Effector memory CD8-positive, alpha-beta T cell (primary cell): Measurements from ENCODE around the gene ZBED1.
A peak's percentile ranks its signal among the peaks of the same experiment; 100 is the strongest.

ENCODE experiments used
- ATAC-seq: fragments of 150-1000 bp; cut with Tn5 transposase; replicated peaks from 2 replicates; pipeline ENCODE4 v1.10.0; 2021; ENCODE audit warnings: mild to moderate bottlenecking, moderate library complexity
- DNase-seq, 3 experiments: peaks; one replicate each; pipeline ENCODE4 v3.0.0; 2021
- H3K27ac Mint-ChIP-seq, 2 donors: one replicate each; pipeline ENCODE4 v1.8.0; 2022; ENCODE audit warnings: mild to moderate bottlenecking in 2 of 2, mixed read lengths in 2 of 2, moderate library complexity in 2 of 2
- H3K27me3 Mint-ChIP-seq, 2 donors: one replicate each; pipeline ENCODE4 v1.8.0; 2022; ENCODE audit warnings: mixed read lengths in 2 of 2
- H3K36me3 Mint-ChIP-seq: one replicate; pipeline ENCODE4 v1.8.0; 2022; ENCODE audit warnings: mild to moderate bottlenecking, moderate library complexity, mixed read lengths; ENCODE audit not compliant: insufficient read depth
- H3K4me1 Mint-ChIP-seq, 2 donors: one replicate each; pipeline ENCODE4 v1.8.0; 2022; ENCODE audit warnings: low read depth in 2 of 2, mixed read lengths in 2 of 2
- H3K4me3 Mint-ChIP-seq, 2 donors: one replicate each; pipeline ENCODE4 v1.8.0; 2022; ENCODE audit warnings: mild to moderate bottlenecking in 2 of 2, mixed read lengths in 2 of 2, moderate library complexity in 2 of 2
- H3K9me3 Mint-ChIP-seq, 2 donors: one replicate each; pipeline ENCODE4 v1.8.0; 2022; ENCODE audit warnings: mixed read lengths in 2 of 2
- total RNA-seq, 9 experiments: gene quantifications; one replicate each; lab custom pipeline; 2026; lab: John Stamatoyannopoulos, UW

ZBED1 gene
- total RNA-seq = 35.0 to 81.0 (median 64.5) reads per million in 9 experiments

GRCh38 chrX:2500803-2501558, at the start of gene ZBED1, which contains the start of gene DHRSX:
ZBED1 (minus strand) TSS chrX:2500976; CDS start chrX:2490719, 10,257 bp downstream.
DHRSX (minus strand) TSS chrX:2500976; CDS start chrX:2500925, 51 bp downstream.
- peak within 1 kb of the TSS; percentile 81 for H3K4me3 Mint-ChIP-seq
- H3K4me1 Mint-ChIP-seq = peaks cover 15 to 40% of the 10 kb centered on the region in 2 donors
- H3K27me3 Mint-ChIP-seq = no peaks in the 10 kb centered on the region
- DNase-seq (peak in 2 of 3 experiments; percentile 19 to 44), ATAC-seq (peak; percentile 78)
- H3K36me3 Mint-ChIP-seq = peaks cover 13% of the 10 kb centered on the region
- H3K27ac Mint-ChIP-seq = peak within 1 kb of the TSS; percentile 95 to 96
- H3K9me3 Mint-ChIP-seq = no peaks in the 10 kb centered on the region

DNA sequence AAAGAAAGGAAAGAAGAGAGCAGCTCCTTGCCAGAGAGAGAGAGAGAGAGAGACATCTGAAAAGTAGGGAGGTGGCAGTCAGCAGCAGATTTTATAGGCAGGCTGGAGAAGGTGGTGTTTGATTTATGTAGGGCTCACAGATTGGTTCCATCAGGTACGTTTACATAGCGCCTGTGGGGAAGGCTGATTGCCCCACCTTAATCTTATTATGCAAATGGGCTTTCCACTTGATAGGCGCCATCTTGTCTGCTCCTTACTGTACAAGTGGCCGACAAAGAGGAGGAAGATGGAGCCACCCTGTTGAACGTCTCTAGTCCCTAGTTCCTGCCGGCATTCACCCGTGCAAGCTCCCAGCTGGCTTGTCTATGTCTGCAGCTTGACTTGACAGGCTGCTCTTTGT, 49.1 kb upstream of the ZBED1 start:
- Mint-ChIP-seq H3K4me3 (no peak overlapping the region), H3K9me3 (no peaks in the 10 kb centered on the region), H3K36me3 (no peaks in the 10 kb centered on the region), H3K4me1 (no peaks in the 10 kb centered on the region), H3K27me3 (peaks cover 24 to 27% of the 10 kb centered on the region in 2 donors), H3K27ac (no peak overlapping the region)
- ATAC-seq (no peak), DNase-seq (no peak)

- Mint-ChIP-seq H3K27me3 (peaks cover 14 to 29% of the 10 kb centered on the region in 2 donors), H3K4me1 (no peaks in the 10 kb centered on the region), H3K4me3 (no peak overlapping the region), H3K36me3 (no peaks in the 10 kb centered on the region), H3K9me3 (no peaks in the 10 kb centered on the region), H3K27ac (no peak overlapping the region)
- ATAC-seq = no peak
- no peak for DNase-seq
Observed at GRCh38 chrX:2548711-2549423, 48.1 kb upstream of the ZBED1 start.

- no peak for DNase-seq
- Mint-ChIP-seq H3K4me3 (no peak overlapping the region), H3K27me3 (peaks cover 10 to 27% of the 10 kb centered on the region in 2 donors), H3K9me3 (no peaks in the 10 kb centered on the region), H3K36me3 (no peaks in the 10 kb centered on the region), H3K27ac (no peak overlapping the region), H3K4me1 (no peaks in the 10 kb centered on the region)
- no peak for ATAC-seq
Observed at GRCh38 chrX:2547736-2548135, 47.0 kb upstream of the ZBED1 start.

GRCh38 chrX:2546496-2546895, 45.7 kb upstream of the ZBED1 start:
- Mint-ChIP-seq H3K36me3 (no peaks in the 10 kb centered on the region), H3K4me1 (no peaks in the 10 kb centered on the region), H3K4me3 (no peak overlapping the region), H3K27me3 (peaks cover 20 to 30% of the 10 kb centered on the region in 2 donors), H3K9me3 (no peaks in the 10 kb centered on the region), H3K27ac (no peak overlapping the region)
- no peak for ATAC-seq
- no peak for DNase-seq

DNA sequence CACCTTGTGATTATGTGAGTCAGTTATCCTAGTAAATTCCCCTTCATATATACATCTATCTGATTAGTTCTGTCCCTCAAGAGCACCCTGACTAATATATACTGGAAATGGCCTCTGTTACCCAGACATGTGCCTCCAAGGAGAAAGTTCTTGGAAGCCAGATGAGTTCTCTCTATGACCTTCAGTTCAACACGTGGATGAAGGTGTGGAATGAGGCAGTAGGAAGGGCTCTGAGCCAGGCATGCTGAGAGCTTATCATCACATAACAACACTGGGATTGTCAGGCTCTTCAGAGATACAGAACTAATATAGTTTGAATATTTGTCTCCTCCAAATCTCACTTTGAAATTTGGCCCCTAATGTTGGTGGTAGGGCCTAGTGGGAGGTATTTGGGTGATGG, 44.4 kb upstream of the ZBED1 start:
- Mint-ChIP-seq H3K9me3 (no peaks in the 10 kb centered on the region), H3K4me3 (no peak overlapping the region), H3K27ac (no peak overlapping the region), H3K27me3 (peaks cover 15 to 30% of the 10 kb centered on the region in 2 donors), H3K36me3 (no peaks in the 10 kb centered on the region), H3K4me1 (no peaks in the 10 kb centered on the region)
- no peak for ATAC-seq
- no peak for DNase-seq

DNA sequence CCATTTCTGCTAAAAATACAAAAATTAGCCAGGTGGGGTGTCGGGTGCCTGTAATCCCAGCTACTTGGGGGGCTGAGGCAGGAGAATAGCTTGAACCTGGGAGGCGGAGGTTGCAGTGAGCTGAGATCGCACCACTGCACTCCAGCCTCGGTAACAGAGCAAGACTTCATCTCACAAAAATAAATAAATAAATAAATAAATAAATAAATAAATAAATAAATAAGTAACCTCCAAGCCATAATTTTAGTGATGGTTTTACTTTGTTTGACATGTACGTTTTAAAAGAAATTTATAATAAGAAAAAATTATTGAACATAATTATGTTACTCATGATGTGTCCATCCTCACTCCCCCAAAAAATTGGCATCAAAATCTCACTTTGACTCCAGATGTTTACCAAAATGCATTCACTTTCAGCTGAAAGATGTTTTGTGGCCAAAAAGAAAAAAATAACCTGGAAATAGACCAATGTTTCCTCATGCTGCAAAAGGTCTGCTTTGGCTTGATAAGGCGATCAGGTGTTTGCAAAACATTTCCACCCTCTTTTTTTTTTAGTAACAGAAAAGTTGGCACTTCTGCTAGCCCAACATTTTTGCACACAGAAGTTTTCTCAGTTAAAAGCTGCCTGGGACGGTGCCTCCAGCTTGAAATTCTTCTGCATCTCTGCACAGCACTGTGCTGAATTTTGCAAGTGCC, 42.2 kb upstream of the ZBED1 start:
- H3K36me3 Mint-ChIP-seq = no peaks in the 10 kb centered on the region
- H3K4me3 Mint-ChIP-seq = no peak overlapping the region
- H3K27ac Mint-ChIP-seq = no peak overlapping the region
- no peaks in the 10 kb centered on the region for H3K4me1 Mint-ChIP-seq
- ATAC-seq (no peak), DNase-seq (no peak)
- H3K27me3 Mint-ChIP-seq = peaks cover 11 to 27% of the 10 kb centered on the region in 2 donors
- H3K9me3 Mint-ChIP-seq = no peaks in the 10 kb centered on the region

DNA sequence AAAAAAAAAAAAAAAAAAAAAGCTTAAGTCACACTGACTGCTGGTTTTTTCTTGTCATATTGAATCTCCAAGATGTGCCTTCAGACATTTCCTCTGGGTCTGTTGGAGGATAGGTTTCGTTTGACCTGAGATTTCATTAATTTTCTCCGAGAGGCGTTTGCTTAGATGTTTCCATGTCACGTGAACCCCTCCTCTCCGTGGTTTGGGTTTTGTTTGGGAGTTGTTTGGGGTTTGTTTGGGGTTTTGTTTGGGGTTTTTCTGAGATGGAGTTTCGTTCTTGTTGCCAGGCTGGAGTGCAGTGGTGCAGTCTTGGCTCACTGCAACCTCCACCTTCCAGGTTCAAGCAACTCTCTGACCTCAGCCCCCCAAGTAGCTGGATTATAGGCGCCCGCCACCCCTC, 40.8 kb upstream of the ZBED1 start:
- Mint-ChIP-seq H3K36me3 (no peaks in the 10 kb centered on the region), H3K4me3 (no peak overlapping the region), H3K27ac (no peak overlapping the region), H3K9me3 (no peaks in the 10 kb centered on the region), H3K27me3 (peaks cover 11 to 31% of the 10 kb centered on the region in 2 donors), H3K4me1 (no peaks in the 10 kb centered on the region)
- DNase-seq (no peak), ATAC-seq (no peak)

DNA sequence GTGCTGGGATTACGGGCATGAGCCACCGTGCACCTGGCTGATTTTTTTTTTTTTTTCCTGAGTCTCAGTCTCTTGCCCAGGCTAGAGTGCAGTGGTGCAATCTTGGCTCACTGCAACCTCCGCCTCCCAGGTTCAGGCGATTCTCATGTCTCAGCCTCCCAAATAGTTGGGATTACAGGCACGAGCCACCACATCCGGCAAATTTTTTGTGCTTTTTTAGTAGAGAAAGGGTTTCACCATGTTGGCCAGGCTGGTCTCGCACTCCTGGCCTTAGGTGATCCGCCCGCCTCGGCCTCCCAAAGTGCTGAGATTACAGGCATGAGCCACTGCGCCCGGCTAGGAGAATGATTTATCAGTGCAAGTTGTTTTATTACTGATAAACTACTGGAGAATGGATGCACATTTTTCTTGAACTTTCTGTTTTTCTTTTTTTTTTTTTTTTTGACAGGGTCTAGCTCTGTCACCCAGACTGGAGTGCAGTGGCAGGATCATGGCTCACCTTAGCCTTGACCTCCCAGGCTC, 39.7 kb upstream of the ZBED1 start:
- Mint-ChIP-seq H3K27me3 (peaks cover 11 to 31% of the 10 kb centered on the region in 2 donors), H3K36me3 (no peaks in the 10 kb centered on the region), H3K9me3 (no peaks in the 10 kb centered on the region), H3K4me3 (no peak overlapping the region), H3K4me1 (no peaks in the 10 kb centered on the region), H3K27ac (no peak overlapping the region)
- no peak for DNase-seq
- no peak for ATAC-seq

- no peak overlapping the region for H3K4me3 Mint-ChIP-seq
- H3K4me1 Mint-ChIP-seq = no peaks in the 10 kb centered on the region
- peaks cover 11 to 30% of the 10 kb centered on the region in 2 donors for H3K27me3 Mint-ChIP-seq
- H3K27ac Mint-ChIP-seq = no peak overlapping the region
- ATAC-seq (no peak), DNase-seq (no peak)
- no peaks in the 10 kb centered on the region for H3K9me3 Mint-ChIP-seq
- no peaks in the 10 kb centered on the region for H3K36me3 Mint-ChIP-seq
Observed at GRCh38 chrX:2539586-2539985, 38.8 kb upstream of the ZBED1 start.

- Mint-ChIP-seq H3K9me3 (no peaks in the 10 kb centered on the region), H3K36me3 (no peaks in the 10 kb centered on the region), H3K4me3 (no peak overlapping the region), H3K27me3 (peaks cover 11 to 30% of the 10 kb centered on the region in 2 donors), H3K27ac (no peak overlapping the region), H3K4me1 (no peaks in the 10 kb centered on the region)
- ATAC-seq (no peak), DNase-seq (no peak)
Observed at GRCh38 chrX:2538031-2538757, 37.4 kb upstream of the ZBED1 start.

- ATAC-seq (no peak), DNase-seq (no peak)
- Mint-ChIP-seq H3K4me3 (no peak overlapping the region), H3K27ac (no peak overlapping the region), H3K4me1 (no peaks in the 10 kb centered on the region), H3K9me3 (no peaks in the 10 kb centered on the region), H3K27me3 (peaks cover 5 to 23% of the 10 kb centered on the region in 2 donors), H3K36me3 (no peaks in the 10 kb centered on the region)
Observed at GRCh38 chrX:2536974-2537373, 36.2 kb upstream of the ZBED1 start.

GRCh38 chrX:2536141-2536540, 35.4 kb upstream of the ZBED1 start:
- Mint-ChIP-seq H3K36me3 (no peaks in the 10 kb centered on the region), H3K9me3 (no peaks in the 10 kb centered on the region), H3K4me3 (no peak overlapping the region), H3K27ac (no peak overlapping the region), H3K27me3 (peaks cover 0 to 18% of the 10 kb centered on the region in 2 donors), H3K4me1 (no peaks in the 10 kb centered on the region)
- DNase-seq = no peak
- no peak for ATAC-seq
